MG63 (cell line): ENCODE measurements around the gene COX14. TPM values are rescaled to one million over a fixed set of nuclear protein-coding genes. Genes with fewer than 3 reads are reported as not detected.
A peak's percentile ranks its signal among the peaks of the same experiment; 100 is the strongest.
"Not testable (repeated sequence)": the region's sequence is repeated elsewhere in the genome, so short reads cannot be mapped to it uniquely, and the experiment has no call there.

ENCODE experiments used
- DNase-seq: peaks from one replicate; pipeline ENCODE4 v3.0.0-alpha.2; 2020
- H3K27me3 ChIP-seq: fragments of 250-450 bp; sonication (Bioruptor Pico); 2 replicates; pipeline ENCODE4 v1.5.1; 2020; ENCODE audit warnings: mild to moderate bottlenecking, moderate library complexity
- H3K36me3 ChIP-seq: fragments of 250-450 bp; sonication (Bioruptor Pico); 2 replicates; pipeline ENCODE4 v1.5.1; 2020; ENCODE audit warnings: mild to moderate bottlenecking, moderate library complexity
- H3K4me3 ChIP-seq: fragments of 250-450 bp; sonication (Bioruptor Pico); 2 replicates; pipeline ENCODE4 v1.5.1; 2020; ENCODE audit warnings: mild to moderate bottlenecking, moderate library complexity
- H3K9me3 ChIP-seq: fragments of 250-450 bp; sonication (Bioruptor Pico); 2 replicates; pipeline ENCODE4 v1.5.1; 2020; ENCODE audit warnings: mild to moderate bottlenecking, moderate library complexity
- total RNA-seq: library from RNA; depleted of rRNA; stranded (reverse); fragments of >200 nt; shearing (Covaris generic); gene quantifications from 2 replicates; pipeline ENCODE4 v1.2.3, GENCODE V29; 2014; ENCODE audit warnings: low replicate concordance

COX14 gene
- total RNA-seq, 1 experiment from 2014 or later: 39.3 TPM

GRCh38 chr12:50081096-50081808, 30.8 kb upstream of the COX14 start:
- H3K9me3 ChIP-seq: no peaks in the 10 kb centered on the region

GRCh38 chr12:50082644-50083043, 29.4 kb upstream of the COX14 start:
- no peaks in the 10 kb centered on the region for H3K9me3 ChIP-seq
- no peaks in the 10 kb centered on the region for H3K27me3 ChIP-seq
- no peak overlapping the region for H3K4me3 ChIP-seq
- DNase-seq: no peak
- peaks cover 12% of the 10 kb centered on the region for H3K36me3 ChIP-seq

More at GRCh38 chr12:50081096-50081808, 30.8 kb upstream of the COX14 start:
- no peak for DNase-seq
- H3K4me3 ChIP-seq: no peak overlapping the region
- no peaks in the 10 kb centered on the region for H3K27me3 ChIP-seq
- H3K36me3 ChIP-seq: no peaks in the 10 kb centered on the region

- peaks cover 18% of the 10 kb centered on the region for H3K36me3 ChIP-seq
- H3K9me3 ChIP-seq: no peaks in the 10 kb centered on the region
- no peaks in the 10 kb centered on the region for H3K27me3 ChIP-seq
- no peak for DNase-seq
- no peak overlapping the region for H3K4me3 ChIP-seq
Measured at GRCh38 chr12:50083301-50083700, 28.7 kb upstream of the COX14 start.

- not testable (repeated sequence) for H3K27me3 ChIP-seq, H3K9me3 ChIP-seq, DNase-seq
- Histone ChIP-seq H3K4me3 (peak overlapping the region; percentile 71), H3K36me3 (peaks cover 29% of the 10 kb centered on the region)
Measured at GRCh38 chr12:50084409-50084774, 27.6 kb upstream of the COX14 start.

GRCh38 chr12:50084775-50085614, 27.0 kb upstream of the COX14 start, which contains the start of gene SMARCD1:
TSS of gene SMARCD1 (plus strand) at chr12:50085342. CDS start at chr12:50085370, 28 bp downstream.
- Histone ChIP-seq H3K27me3 (no peaks in the 10 kb centered on the region), H3K4me3 (peak within 1 kb of the TSS; percentile 71), H3K9me3 (no peaks in the 10 kb centered on the region), H3K36me3 (peaks cover 35% of the 10 kb centered on the region)
- peak; percentile 97 for DNase-seq

- Histone ChIP-seq H3K4me3 (peak overlapping the region; percentile 71), H3K27me3 (no peaks in the 10 kb centered on the region), H3K36me3 (peaks cover 40% of the 10 kb centered on the region), H3K9me3 (no peaks in the 10 kb centered on the region)
- DNase-seq: no peak
Measured at GRCh38 chr12:50085615-50086072, 26.4 kb upstream of the COX14 start.

- DNase-seq: no peak
- H3K36me3 ChIP-seq: peaks cover 44% of the 10 kb centered on the region
- H3K4me3 ChIP-seq: peak overlapping the region; percentile 71
- no peaks in the 10 kb centered on the region for H3K9me3 ChIP-seq
- no peaks in the 10 kb centered on the region for H3K27me3 ChIP-seq
Measured at GRCh38 chr12:50086148-50086547, 25.9 kb upstream of the COX14 start.

GRCh38 chr12:50087151-50087550, 24.9 kb upstream of the COX14 start:
- Histone ChIP-seq H3K27me3 (no peaks in the 10 kb centered on the region), H3K36me3 (peaks cover 54% of the 10 kb centered on the region), H3K9me3 (no peaks in the 10 kb centered on the region), H3K4me3 (no peak overlapping the region)
- DNase-seq: no peak

- no peak for DNase-seq
- H3K9me3 ChIP-seq: no peaks in the 10 kb centered on the region
- no peak overlapping the region for H3K4me3 ChIP-seq
- H3K36me3 ChIP-seq: peaks cover 62% of the 10 kb centered on the region
- no peaks in the 10 kb centered on the region for H3K27me3 ChIP-seq
Measured at GRCh38 chr12:50087995-50088394, 24.0 kb upstream of the COX14 start.

GRCh38 chr12:50088577-50089335, 23.3 kb upstream of the COX14 start:
- Histone ChIP-seq H3K9me3 (no peaks in the 10 kb centered on the region), H3K4me3 (no peak overlapping the region), H3K36me3 (peaks cover 67% of the 10 kb centered on the region), H3K27me3 (no peaks in the 10 kb centered on the region)
- peak; percentile 29 for DNase-seq

GRCh38 chr12:50089730-50090129, 22.3 kb upstream of the COX14 start:
- H3K36me3 ChIP-seq: peaks cover 77% of the 10 kb centered on the region
- no peak overlapping the region for H3K4me3 ChIP-seq
- no peak for DNase-seq
- no peaks in the 10 kb centered on the region for H3K9me3 ChIP-seq
- H3K27me3 ChIP-seq: no peaks in the 10 kb centered on the region

- Histone ChIP-seq H3K4me3 (no peak overlapping the region), H3K36me3 (peaks cover 83% of the 10 kb centered on the region), H3K9me3 (no peaks in the 10 kb centered on the region), H3K27me3 (no peaks in the 10 kb centered on the region)
- no peak for DNase-seq
Measured at GRCh38 chr12:50090391-50090790, 21.6 kb upstream of the COX14 start.

GRCh38 chr12:50097952-50098351, 14.1 kb upstream of the COX14 start:
- peaks cover 69% of the 10 kb centered on the region for H3K36me3 ChIP-seq
- H3K9me3 ChIP-seq: no peaks in the 10 kb centered on the region
- no peak for DNase-seq
- no peak overlapping the region for H3K4me3 ChIP-seq
- no peaks in the 10 kb centered on the region for H3K27me3 ChIP-seq

- DNase-seq: peak; percentile 38
- Histone ChIP-seq H3K36me3 (peaks cover 57% of the 10 kb centered on the region), H3K9me3 (no peaks in the 10 kb centered on the region), H3K27me3 (no peaks in the 10 kb centered on the region), H3K4me3 (no peak overlapping the region)
Measured at GRCh38 chr12:50099302-50100008, 12.6 kb upstream of the COX14 start.

- no peak overlapping the region for H3K4me3 ChIP-seq
- DNase-seq: no peak
- peaks cover 46% of the 10 kb centered on the region for H3K36me3 ChIP-seq
- no peaks in the 10 kb centered on the region for H3K27me3 ChIP-seq
- H3K9me3 ChIP-seq: no peaks in the 10 kb centered on the region
Measured at GRCh38 chr12:50100561-50100960, 11.5 kb upstream of the COX14 start.

- peak; percentile 19 for DNase-seq
- Histone ChIP-seq H3K36me3 (peaks cover 35% of the 10 kb centered on the region), H3K4me3 (no peak overlapping the region), H3K27me3 (no peaks in the 10 kb centered on the region), H3K9me3 (no peaks in the 10 kb centered on the region)
Measured at GRCh38 chr12:50101663-50102062, 10.4 kb upstream of the COX14 start.
